GM19240 (cell line): Measurements from ENCODE around the gene PSAPL1.

Experiments
- DNase-seq: peaks from one replicate; pipeline ENCODE4 v3.0.0; 2011; ENCODE audit warnings: low spot score; ENCODE audit not compliant: insufficient read length

PSAPL1 gene

DNA sequence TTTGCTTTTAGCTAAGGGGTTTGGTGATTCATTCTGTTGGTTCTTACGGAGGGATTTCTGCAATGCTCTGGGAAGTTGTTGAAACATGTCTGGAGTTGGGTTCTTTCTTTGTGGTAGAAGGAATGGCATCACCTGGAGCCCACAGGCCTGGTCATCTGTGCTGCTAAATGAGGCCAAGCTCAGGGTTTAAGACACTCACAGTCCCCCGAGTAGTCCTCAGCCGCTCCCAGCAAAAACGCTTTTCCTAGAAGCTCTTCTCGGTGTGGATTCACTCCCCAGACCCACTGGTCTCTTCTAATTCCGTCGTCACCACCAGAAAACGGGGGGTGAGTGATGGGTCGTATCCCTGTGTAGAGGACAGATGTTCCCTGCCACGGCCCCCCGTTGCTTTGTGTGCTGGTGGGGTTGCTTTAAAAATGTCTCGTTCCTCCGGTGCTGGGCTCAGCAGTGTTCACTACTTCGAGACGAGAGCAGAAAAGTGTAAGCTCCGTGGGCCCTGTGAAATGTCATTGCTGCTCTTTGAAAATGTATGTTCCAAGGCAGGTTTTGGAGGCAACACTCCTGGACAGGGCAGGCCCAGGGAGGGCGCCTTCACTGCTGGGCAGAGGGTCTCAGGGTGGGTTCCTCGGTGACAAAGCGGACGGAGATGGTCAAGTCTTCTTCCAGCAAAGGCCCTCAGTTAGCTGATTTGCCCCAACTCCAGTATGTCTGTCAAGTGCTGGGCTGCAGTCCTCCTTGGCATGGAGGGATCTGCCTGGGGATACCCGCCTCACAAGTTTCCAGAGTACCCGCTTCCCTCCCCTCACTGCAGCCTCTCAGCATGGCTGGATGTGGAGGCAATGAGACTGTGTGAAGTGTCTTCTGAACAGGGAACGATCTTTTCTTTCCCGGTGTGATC lies 37.3 kb downstream of the PSAPL1 start:
- no peak for DNase-seq

DNA sequence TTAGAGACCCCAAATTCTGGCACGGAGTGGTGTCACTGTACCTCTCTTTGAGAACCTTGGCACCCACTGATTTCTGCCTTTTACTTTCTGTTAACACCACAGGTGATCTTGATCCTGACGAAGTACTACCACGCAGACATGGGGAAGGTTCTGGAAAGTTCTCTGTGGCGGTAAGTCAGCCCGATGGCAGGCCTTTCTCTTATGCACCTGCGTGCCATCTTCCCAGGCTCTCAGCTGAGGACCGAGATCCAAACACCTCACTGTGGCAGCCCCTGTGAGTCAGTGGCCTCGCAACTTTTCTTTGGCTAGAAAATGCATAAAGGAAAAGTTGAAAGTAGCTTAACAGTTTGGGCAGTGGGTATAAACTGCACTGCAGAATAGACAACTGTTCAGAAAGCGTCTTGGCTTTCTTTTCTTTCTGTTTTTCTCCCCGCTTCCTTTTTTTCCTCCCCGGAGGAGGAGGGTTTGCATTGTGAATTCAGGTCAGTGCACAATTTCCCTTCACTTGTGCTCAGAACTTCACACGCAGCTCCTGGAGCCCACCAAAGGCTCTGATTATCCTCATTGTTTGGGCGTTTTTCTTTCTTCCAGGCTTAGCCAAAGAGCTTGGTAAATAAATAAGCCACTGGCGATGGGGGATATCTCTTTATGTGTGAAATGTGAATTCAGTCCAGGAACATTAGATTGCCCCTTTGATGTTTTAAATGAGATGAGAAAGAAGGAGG lies 38.4 kb downstream of the PSAPL1 start:
- no peak for DNase-seq

DNA sequence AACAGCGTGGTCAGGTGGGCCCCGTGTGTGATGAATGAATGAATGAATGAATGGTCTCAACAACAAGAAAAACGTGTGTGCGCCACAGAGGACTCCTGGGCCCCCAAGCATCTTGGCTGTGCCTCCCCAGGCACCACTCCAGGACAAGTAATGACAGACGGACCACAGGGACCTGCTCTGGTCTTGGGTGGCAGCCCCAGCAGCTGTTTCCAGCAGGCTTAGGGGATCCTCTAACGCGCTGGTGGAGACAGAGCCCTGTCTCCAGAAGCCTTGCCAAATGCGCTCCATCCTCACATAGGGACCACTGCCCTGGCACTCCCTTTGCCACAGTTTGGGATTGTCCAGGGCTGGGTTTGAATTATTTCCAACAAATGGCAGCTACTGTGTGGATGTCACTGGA lies 39.1 kb downstream of the PSAPL1 start:
- no peak for DNase-seq

DNA sequence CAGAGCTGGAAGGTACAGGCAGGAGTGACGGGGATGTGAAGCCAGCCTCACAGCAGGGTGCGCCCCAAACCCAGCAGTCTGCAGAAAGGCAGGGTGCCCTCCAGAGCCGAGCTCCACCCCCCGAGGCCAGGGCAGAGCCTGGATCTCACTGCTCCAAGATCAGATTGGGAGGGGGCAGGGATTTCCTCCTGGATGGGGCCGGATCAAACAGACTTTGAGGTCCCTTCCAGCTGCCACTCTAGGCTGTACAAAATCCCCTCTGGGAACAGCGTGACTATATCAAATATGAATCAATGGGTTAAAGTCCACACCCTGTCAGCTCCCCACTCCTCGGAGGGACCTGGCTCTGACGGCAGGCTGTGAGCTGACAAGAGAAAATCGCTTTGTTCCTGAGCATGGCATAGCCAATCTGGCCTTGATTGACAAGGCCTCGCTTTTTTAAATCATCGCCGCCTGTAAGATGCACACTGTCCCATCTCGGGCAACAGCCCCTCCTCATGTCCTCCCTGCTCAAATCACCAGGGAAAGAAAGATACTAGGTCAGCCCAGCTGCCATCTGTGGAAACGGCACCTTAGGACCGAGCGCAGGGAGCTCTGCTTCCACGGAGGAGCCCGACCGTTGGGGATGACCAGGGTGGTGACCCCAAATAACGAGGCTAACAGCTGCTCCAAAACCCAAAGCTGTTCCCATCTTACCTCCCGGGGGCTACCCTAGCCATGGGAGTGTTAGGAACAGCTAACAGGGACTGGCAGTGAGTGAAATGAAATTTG lies 39.9 kb downstream of the PSAPL1 start:
- no peak for DNase-seq

DNA sequence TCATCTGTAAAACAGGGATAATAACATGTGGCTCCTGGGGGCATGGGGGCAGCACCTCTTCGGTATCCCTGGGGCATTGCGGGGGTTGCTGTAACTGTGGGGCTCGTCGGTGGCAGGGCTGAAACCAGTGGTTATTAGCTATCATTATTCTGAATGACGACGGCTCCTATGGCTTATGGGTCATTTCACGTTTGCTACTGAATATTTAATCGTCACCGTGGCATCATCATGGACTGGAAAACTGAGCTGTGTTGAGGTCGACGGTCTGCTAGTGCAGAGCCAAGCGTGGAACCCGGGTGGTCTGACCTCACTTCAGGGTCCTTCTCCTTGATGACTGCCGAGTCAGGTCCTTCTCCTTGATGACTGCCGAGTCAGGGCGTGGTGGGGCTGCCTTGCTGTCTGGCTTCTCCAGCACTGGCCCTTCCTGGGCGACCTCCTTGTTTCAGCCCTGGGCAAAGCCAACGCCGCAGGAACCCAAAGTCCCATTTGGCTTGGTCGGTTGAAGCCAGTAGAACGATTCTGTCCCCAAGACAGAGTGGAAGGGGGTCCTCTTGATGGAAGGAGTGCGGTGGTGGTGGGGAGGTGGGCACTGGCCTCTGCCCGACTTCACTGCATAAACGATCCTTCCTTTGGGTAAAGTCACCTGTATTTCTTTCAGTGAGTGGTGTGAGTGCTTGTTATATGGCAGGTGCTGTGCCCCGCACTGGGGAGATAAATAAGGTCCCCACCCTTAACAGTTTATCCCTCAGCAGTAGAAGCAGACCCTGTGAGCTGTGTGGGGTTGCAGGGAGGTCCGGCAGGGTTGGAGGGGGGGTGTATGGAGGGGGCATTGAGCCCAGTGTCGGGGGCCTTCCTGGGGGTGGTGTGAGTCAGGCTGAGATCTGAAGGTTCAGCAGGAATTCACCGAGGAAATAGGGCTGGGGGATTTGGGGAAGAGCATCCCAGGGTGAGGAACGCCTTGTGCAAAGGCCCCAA lies 40.8 kb downstream of the PSAPL1 start:
- DNase-seq, result no peak

DNA sequence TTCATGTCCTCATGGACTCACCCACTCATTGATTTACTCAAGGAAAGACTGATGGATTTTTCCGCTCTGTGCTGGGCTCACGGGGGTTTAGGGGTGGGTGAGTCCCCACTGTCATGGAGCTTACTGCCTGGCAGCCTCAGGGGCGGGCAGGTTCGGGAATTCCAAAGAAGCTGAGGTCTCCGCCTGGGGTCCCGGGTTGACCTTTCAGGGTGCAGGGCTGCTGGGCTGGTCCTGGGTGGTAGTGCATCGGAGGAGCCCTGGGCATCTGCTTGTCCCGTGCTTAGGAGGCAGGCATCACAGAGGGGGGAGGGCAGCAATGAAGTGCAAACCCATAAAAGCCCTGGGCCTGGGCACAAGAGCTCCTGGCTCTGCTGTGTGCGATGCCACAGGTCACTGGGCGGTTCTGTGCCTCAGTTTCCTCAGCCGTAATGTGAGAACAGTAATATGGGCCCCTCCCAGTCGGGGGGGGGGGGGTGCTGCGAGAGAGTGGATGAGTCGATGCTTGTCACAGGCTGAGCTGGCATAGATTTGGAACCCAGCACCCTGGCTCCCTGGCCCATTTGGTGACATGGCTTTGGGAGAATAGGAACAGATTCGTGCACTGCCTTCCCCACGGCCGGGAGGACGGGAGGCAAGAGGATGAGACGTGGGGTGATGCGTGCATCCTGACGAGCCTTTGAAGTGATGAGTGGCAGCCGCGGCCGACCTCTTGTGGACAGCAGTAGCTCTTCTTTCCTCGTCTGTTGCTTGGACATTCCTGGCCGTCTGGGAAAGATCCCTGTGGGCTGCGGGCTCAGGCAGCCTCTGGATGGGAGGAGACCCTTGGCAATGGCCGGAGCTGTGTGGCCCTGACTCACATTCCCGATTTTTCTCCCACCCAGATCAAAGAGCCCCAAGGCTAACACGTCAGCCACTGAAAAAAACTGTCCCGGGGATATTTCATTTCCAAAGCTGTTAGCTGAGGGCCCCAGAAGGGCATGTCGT lies 42.0 kb downstream of the PSAPL1 start:
- no peak for DNase-seq

DNA sequence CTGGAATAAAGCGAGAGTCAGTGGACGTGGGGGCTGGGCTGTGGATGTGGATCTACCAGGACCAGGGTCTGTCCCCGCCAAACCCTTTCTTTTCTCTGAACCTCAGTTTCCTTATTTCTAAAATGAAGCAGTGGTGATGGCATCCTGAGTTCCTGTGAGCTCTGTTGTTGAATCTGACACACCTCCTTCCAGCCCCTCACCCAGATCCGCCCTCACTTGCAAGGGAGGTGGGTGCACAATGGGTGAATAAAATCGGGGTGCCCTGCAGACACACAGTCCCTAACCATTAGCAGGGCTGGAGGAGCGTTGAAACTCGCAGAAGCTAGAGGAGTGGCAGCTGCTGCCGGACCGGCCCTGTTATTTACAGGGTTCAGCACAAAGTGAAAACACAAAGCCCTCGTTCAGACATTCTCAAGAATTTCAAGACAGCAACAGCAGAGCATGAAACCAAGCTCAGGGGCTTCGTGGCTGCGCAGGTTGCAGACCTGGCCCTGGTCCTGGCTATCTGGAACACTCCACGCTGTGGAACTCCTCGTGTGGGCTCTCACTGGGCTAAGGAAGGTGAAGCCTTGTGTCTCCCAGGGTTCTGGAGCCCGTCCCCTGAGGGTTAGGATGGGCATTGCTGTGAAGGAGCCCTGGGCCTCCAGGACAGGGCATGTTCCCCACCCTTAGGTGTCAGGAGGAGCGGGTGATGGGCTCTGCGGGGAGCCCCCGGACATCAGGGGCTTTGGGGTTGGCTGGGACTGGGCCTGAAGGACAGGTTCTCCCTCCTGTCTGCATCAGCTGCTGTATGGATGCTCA lies 42.9 kb downstream of the PSAPL1 start:
- no peak for DNase-seq

DNA sequence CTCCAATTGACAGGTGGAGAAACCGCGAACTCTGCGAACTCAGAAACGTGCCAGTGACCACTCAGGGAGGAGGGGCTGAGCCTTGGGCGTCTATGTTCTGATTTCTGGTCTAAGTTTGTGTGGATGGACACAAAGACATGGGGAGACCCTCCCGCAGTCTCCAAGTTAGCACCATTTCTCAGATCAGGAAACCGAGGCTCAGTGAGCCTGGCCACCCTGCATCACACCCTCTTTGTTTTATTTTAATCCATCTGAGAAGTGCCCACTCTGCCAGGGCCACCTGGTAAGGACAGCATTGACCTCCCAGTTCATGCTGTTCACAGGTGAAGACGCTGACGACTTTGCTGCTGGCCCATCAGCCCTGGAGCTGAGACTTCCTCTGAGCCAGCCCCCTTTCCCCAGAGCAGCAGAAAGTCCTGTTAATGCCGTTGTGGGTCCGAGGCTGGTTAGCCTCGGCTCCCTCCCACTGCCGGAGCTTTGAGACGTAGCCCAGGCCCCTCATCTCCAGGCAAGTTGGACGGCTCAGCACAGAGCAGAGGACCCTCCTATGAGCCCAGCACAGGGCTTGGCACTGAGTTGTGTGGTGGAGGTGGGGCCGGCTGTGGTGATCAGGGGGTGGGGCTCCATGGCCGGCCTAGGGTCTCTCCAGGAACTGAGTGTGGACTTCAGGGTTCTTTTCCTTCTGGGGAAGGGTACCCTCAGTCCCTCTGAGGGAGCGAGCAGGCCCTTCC lies 43.7 kb downstream of the PSAPL1 start:
- DNase-seq, result no peak

DNA sequence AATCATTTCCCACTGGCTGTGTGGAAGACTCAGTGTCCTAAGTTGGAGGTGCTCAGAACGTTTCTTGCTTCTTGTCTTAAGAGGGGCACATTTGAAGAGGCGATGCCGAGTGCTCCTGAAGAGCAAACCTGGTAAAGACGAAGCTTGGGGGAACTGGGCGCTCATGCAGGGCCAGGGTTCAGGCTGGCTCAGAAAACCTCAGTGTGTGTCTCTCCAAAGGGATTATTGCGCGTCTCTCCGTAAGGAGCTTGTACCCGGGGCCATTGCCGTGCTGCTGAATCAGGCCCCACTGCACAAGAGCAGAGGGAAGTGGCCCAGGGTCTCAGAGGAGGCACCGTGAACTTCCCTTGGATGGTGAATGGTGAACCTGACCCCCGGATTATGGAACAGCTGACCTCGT lies 44.4 kb downstream of the PSAPL1 start:
- DNase-seq, result no peak

DNA sequence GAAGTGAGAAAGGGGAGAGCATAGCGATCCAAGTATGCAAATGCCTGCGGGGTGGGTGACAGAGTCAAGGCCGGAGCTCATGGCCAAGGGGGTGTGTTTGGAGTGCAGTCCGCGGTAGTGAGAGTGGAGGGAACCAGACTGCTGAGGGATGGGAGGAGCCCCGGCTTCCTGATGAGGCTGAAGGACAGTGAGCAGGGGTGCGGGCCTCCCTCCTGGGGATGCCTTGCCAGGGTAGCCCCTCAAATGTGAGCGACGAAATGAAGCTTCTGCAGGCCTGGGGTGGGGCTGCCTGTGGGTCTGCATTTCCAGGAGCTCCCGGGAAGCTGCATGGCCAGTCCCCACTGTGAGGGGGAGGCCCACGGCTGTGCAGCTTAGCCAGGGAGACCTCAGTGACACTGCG lies 45.0 kb downstream of the PSAPL1 start:
- DNase-seq, result no peak

DNA sequence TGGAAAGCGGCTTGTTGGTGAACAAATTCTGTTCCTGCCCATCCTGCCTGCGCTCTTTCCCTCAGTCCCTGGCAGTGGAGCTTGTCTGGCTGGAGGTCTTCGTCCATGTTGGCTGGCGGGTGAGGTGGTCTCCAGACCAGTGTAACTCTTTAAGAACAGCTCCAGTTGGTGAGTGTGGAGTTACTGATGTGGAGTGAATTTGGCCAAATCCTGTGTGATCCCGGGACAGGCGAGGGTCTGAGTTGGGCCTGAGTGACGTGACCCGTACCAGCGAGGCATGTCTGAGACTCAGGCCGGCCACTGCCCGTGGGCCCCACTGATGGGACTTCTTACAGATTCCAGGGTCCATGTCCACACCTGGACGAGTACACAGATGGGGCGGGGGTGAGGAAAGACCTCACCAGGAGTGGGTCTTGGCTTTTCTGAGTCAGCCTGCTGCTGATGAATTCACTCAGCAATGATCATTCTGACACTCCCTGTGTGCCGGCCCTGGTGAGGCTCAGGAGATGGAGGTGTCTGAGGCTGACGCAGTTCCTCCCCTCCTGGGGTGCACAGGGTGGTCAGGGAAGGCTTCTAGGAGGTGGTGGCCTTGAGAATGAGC lies 45.5 kb downstream of the PSAPL1 start:
- no peak for DNase-seq

DNA sequence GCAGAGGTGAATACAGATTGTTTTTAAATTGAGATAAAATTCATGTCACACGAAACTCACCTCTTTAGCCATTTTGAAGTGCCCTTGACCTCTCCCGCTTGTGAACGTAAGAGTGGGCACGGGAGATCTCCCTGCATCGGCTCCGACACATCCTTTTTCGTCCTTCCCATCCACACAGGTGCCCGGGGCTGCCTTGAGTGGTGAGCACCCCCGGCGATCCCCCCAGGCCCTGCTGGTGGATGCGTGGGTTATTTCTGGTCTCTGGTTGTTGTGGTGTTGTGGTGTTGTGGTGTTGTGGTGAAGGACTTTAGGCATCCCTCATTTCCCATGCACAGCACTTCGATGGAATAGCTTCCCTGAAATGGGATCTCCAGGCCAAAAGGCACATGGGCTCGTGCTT lies 46.1 kb downstream of the PSAPL1 start:
- no peak for DNase-seq

DNA sequence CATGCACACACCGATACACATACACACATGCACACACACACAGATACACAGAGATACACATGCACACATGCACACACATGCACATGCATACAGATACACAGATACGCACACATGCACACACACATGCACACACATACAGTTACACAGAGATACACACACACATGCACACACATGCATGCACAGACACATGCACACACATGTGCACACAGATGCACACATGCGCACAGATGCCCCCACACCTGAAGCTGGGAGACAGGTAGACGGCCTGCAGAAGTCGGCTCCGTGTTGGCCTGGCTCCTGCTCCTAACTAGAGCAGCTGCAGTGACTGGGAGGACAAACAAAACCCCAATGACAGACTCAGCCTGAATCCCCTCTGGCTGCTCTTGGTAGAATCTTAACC lies 46.8 kb downstream of the PSAPL1 start:
- DNase-seq, result no peak

DNA sequence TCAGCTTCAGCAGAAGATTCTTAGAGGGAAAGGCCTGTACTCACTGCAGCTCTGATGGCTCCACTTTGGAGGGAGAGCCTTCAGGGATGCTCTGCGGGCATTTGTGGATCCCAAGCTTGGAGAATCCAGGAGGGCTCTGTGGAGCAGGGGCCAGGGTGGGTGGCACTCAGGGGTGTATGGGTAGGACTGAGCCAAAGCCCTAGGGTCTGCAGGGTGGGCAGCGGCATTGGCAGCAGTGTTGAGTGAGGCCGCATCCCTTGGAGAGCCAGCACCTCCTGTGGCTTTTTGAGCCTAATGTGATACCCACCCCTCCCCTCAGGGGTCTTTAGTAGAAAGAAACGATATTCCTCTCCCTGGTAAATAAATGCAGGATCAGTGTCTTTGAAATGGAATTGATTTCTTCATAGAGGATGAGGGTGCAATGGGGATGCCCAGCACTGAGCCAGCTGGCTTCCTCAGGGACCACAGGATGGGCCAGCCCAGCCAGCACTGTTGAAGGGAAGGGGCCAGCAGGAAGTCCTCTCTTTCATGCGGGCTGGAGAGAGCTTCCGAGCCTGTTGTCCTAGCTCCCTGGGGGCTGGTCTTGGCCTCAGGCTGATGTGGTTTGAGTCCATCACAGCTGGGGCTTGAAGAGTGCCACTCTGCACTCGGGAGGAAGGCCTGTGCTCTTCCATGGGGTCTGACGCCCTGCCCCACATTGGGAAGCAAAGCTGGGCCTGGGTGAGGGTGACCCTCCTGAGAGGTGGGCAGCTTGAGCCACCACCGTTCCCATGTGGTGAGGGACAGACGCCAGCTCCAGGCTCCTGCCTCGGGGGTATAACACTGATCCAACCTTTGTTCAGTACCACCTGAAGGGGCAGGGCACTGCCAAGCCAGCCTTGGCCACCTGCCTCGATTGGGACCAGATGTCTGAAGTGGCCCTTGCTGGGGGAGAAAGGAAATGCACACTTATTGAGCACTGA lies 49.5 kb downstream of the PSAPL1 start:
- DNase-seq, result no peak

DNA sequence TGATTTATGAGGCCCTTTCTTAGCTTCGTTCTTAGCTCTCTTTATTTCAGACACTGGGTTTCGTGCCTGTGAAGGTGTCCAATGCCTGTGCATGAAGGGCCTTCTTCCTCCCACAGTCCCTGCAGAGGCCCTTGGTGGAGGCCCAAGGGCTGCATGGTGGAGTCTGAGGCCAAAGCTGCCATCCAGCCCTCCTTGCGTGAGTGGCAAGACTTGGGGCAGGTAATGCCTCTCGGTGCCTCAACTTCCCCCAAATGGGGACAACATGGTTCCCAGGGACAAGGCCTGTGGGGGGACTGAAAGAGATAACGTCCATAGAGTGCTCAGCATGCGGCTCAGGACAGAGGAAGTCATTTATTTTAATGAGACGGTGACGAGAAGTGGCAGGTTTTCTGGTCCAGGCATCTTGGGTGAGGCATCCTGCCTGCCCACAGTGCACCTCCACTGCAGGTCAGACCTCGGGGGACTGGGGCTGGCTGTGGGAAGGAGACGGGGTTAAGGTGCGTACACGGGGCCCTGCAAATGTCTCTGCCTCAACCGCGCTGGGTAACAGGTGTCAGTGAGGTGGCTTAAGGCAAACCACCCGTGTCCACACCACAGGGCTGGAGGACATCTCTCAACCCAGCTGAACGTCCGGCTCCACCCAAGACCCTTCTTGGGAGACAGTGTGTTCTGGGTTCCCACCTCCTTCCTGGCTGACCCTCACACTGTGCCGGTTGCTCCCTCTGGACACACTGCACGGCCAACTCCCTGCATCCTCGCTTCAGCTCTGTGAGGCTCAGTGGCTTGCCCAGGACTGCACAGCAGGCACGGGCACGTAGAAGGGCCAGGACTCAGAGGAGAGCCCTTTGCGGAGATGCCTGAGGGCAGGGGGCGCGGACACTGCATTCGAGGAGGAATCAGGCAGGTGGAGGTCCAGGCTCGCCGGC lies 50.5 kb downstream of the PSAPL1 start:
- DNase-seq, result no peak
